Testis (tissue), 3 donors: ENCODE results near the gene KIF9. TPM values are rescaled to one million over a fixed set of nuclear protein-coding genes. Genes with fewer than 3 reads are reported as not detected.
"Not testable (repeated sequence)": the region's sequence is repeated elsewhere in the genome, so short reads cannot be mapped to it uniquely, and the experiment has no call there.

ENCODE experiments used
- DNase-seq: peaks from one replicate; pipeline ENCODE4 v3.0.0-alpha.2; 2019
- H3K27ac ChIP-seq, 2 donors: fragments of 200-600 bp; sonication (generic); one replicate each; pipeline ENCODE4 v1.5.1; 2019
- H3K27me3 ChIP-seq: fragments of 200-600 bp; sonication (generic); one replicate; pipeline ENCODE4 v1.5.1; 2019
- H3K36me3 ChIP-seq: fragments of 200-600 bp; sonication (generic); one replicate; pipeline ENCODE4 v1.5.1; 2017; ENCODE audit warnings: low read depth; ENCODE audit errors: missing control alignments
- H3K4me1 ChIP-seq: fragments of 200-600 bp; sonication (generic); one replicate; pipeline ENCODE4 v1.5.1; 2019
- H3K4me3 ChIP-seq, 2 donors: fragments of 200-600 bp; sonication (generic); one replicate each; pipeline ENCODE4 v1.5.1; 2017 to 2019
- H3K9me3 ChIP-seq: fragments of 200-600 bp; sonication (generic); one replicate; pipeline ENCODE4 v1.5.1; 2017
- CTCF ChIP-seq, 3 experiments: fragments of 450-650 bp in 2 of 3; fragments of 200-600 bp in 1 of 3; sonication (generic) in 1 of 3; IDR thresholded peaks; one replicate each; pipeline ENCODE4 v1.5.1; 2016 to 2019; ENCODE audit warnings: antibody characterized with exemption in 3 of 3, mild to moderate bottlenecking in 2 of 3, moderate library complexity in 1 of 3
- POLR2A ChIP-seq: fragments of 450-650 bp; IDR thresholded peaks from one replicate; pipeline ENCODE4 v1.6.1; 2017; ENCODE audit warnings: antibody characterized with exemption, mild to moderate bottlenecking, moderate library complexity
- WGBS, 2 donors: methylation state at CpG; one replicate each; pipeline ENCODE4 v1.1.5; 2018; 5-methylcytosine and 5-hydroxymethylcytosine counted together
- intact Hi-C: fragments of 100-400 bp; cut with DNase I; formaldehyde crosslinking; loops from one replicate; pipeline ENCODE4 v1.15.1; 2023; ENCODE audit warnings: low total_unique reads
- polyA plus RNA-seq: library from polyadenylated mRNA; stranded (reverse); fragments of 350-450 nt; fragmentation: Illumina TruSeq; extraction: RNeasy Lipid Tissue Mini Kit (QIAGEN cat#74804); gene quantifications from one replicate; pipeline ENCODE4 v1.2.3, GENCODE V29; 2014; ENCODE audit warnings: low read depth, low replicate concordance; ENCODE audit not compliant: insufficient read depth
- total RNA-seq, 2 donors: library from RNA; depleted of rRNA; stranded (reverse); fragments of >200 nt; gene quantifications; one replicate each; pipeline ENCODE4 v1.2.3, GENCODE V29; 2016

Gene KIF9
- total and polyA plus RNA-seq, 3 donors from 2014 or later, result 37.2 to 115 (median 53.0) TPM

- intact Hi-C loops, result no loop called here
Measured at GRCh38 chr3:47293822-47294221, 11.2 kb upstream of the KIF9 start.

GRCh38 chr3:47291754-47292420 lies 9.3 kb upstream of the KIF9 start:
- H3K9me3 ChIP-seq, intact Hi-C loops, H3K27ac ChIP-seq, H3K27me3 ChIP-seq, H3K36me3 ChIP-seq, DNase-seq, H3K4me3 ChIP-seq, H3K4me1 ChIP-seq: not testable (repeated sequence)
- 88 to 95% methylated on average over 9 of the region's 9 CpGs for WGBS, 2 donors

More at GRCh38 chr3:47293822-47294221, 11.2 kb upstream of the KIF9 start:
- H3K36me3 ChIP-seq, result no peaks in the 10 kb centered on the region
- H3K27me3 ChIP-seq, result no peaks in the 10 kb centered on the region
- WGBS, 2 donors, result 85 to 90% methylated on average over 2 of the region's 2 CpGs
- TF ChIP-seq POLR2A (no peak), CTCF (IDR thresholded peaks at IDR 0.05) (no peak)
- H3K4me3 ChIP-seq, result no peak overlapping the region
- DNase-seq, result no peak
- no peak overlapping the region for H3K27ac ChIP-seq
- peaks cover 12% of the 10 kb centered on the region for H3K4me1 ChIP-seq
- H3K9me3 ChIP-seq, result no peaks in the 10 kb centered on the region

GRCh38 chr3:47291158-47291753 lies 8.7 kb upstream of the KIF9 start:
- Histone ChIP-seq H3K4me3 (no peak overlapping the region), H3K36me3 (no peaks in the 10 kb centered on the region), H3K27me3 (no peaks in the 10 kb centered on the region), H3K4me1 (peaks cover 7% of the 10 kb centered on the region), H3K9me3 (no peaks in the 10 kb centered on the region), H3K27ac (no peak overlapping the region)
- WGBS, 2 donors, result 78 to 80% methylated on average over 4 of the region's 4 CpGs
- TF ChIP-seq POLR2A (no peak), CTCF (IDR thresholded peaks at IDR 0.05) (no peak)
- no peak for DNase-seq
- intact Hi-C loops, result no loop called here

GRCh38 chr3:47288966-47289910 lies 6.6 kb upstream of the KIF9 start:
- Histone ChIP-seq H3K27me3 (no peaks in the 10 kb centered on the region), H3K4me3 (no peak overlapping the region), H3K9me3 (no peaks in the 10 kb centered on the region), H3K4me1 (peaks cover 7% of the 10 kb centered on the region), H3K27ac (no peak overlapping the region), H3K36me3 (no peaks in the 10 kb centered on the region)
- 55 to 58% methylated on average over 6 of the region's 6 CpGs for WGBS, 2 donors
- DNase-seq, result no peak
- intact Hi-C loops, result no loop called here
- no peak for TF ChIP-seq CTCF (IDR thresholded peaks at IDR 0.05)
